ENCODE results near the gene CRYBG1.

Gene CRYBG1

DNA sequence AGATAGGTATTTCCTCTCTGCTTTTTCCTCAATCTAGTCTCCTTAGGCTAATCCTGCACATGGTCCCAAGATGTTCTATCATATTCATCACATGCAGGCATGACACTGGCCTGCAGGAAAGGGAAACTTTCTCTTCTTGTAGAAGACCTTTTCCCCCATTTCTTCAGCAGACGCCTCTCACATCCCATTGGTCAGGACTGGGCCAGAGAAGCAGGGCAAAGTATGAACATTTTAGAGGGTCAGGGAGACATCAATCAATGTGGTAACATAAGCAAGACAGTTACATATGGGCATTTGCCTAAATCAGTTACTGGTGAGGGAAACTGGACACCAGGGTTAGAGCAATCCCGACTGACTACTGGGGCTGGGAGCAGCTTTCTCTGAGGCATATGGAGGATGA, 90.1 kb downstream of the CRYBG1 start:
- TF ChIP-seq CREB1 (IDR thresholded peaks at IDR 0.05; ENCODE audit: low read depth): no peak
- TF ChIP-seq, protein P1, sequence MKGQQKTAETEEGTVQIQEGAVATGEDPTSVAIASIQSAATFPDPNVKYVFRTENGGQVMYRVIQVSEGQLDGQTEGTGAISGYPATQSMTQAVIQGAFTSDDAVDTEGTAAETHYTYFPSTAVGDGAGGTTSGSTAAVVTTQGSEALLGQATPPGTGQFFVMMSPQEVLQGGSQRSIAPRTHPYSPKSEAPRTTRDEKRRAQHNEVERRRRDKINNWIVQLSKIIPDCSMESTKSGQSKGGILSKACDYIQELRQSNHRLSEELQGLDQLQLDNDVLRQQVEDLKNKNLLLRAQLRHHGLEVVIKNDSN (IDR thresholded peaks at IDR 0.05): no peak
- TF ChIP-seq CEBPB (IDR thresholded peaks at IDR 0.05): no peak
- TF ChIP-seq TAF1 (IDR thresholded peaks at IDR 0.05; ENCODE audit: low read depth): no peak
- no peak for TF ChIP-seq TCF12 (IDR thresholded peaks at IDR 0.05; ENCODE audit: low read depth)
- no peak for TF ChIP-seq NFIC (IDR thresholded peaks at IDR 0.05)
- TF ChIP-seq MAX (IDR thresholded peaks at IDR 0.05): no peak
- no peak for TF ChIP-seq EP300 (IDR thresholded peaks at IDR 0.05; ENCODE audit: borderline replicate concordance)
- TF ChIP-seq REST (IDR thresholded peaks at IDR 0.05; ENCODE audit: low read depth): no peak
- no peak for TF ChIP-seq TEAD4 (IDR thresholded peaks at IDR 0.05)
- no peak for TF ChIP-seq ZBTB7A (IDR thresholded peaks at IDR 0.05; ENCODE audit: low read depth)
- no peak for TF ChIP-seq EGR1 (IDR thresholded peaks at IDR 0.05)
- no peak for TF ChIP-seq YY1 (IDR thresholded peaks at IDR 0.05; ENCODE audit: low read depth)
- no peak for TF ChIP-seq FOXM1 (IDR thresholded peaks at IDR 0.05; ENCODE audit: borderline replicate concordance, low read depth)
- no peak for TF ChIP-seq RAD21 (IDR thresholded peaks at IDR 0.05; ENCODE audit: low read depth)

- no peak for TF ChIP-seq TAF1 (IDR thresholded peaks at IDR 0.05; ENCODE audit: low read depth)
- no peak for TF ChIP-seq RAD21 (IDR thresholded peaks at IDR 0.05; ENCODE audit: low read depth)
- no peak for TF ChIP-seq YY1 (IDR thresholded peaks at IDR 0.05; ENCODE audit: low read depth)
- no peak for TF ChIP-seq TEAD4 (IDR thresholded peaks at IDR 0.05)
- TF ChIP-seq, protein P1 (IDR thresholded peaks at IDR 0.05): no peak
- no peak for TF ChIP-seq ZBTB7A (IDR thresholded peaks at IDR 0.05; ENCODE audit: low read depth)
- no peak for TF ChIP-seq EP300 (IDR thresholded peaks at IDR 0.05; ENCODE audit: borderline replicate concordance)
- TF ChIP-seq EGR1 (IDR thresholded peaks at IDR 0.05): no peak
- TF ChIP-seq FOXM1 (IDR thresholded peaks at IDR 0.05; ENCODE audit: borderline replicate concordance, low read depth): no peak
- no peak for TF ChIP-seq TCF12 (IDR thresholded peaks at IDR 0.05; ENCODE audit: low read depth)
- no peak for TF ChIP-seq CREB1 (IDR thresholded peaks at IDR 0.05; ENCODE audit: low read depth)
- no peak for TF ChIP-seq REST (IDR thresholded peaks at IDR 0.05; ENCODE audit: low read depth)
These were observed 90.9 kb downstream of the CRYBG1 start for GRCh38 chr6:106451439-106451838.

DNA sequence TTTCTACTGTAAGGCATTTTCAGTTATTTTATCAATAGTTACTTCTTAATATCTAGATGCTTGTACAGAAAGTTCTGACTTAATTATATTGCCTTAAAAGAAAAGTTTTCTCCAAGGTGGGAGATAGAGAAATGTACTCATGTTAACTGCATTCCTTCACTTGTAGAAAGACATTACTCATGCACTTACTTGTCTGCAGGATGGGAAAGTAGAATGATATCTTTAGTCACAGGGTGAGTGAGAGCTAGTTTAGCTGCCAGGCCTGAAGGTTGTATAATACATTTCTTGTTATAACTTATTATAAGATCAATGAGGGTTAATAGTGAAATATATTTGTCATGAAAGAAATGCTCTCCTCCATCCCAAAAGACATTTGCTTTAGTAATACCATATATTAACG, 92.1 kb downstream of the CRYBG1 start:
- TF ChIP-seq RAD21 (IDR thresholded peaks at IDR 0.05; ENCODE audit: low read depth): no peak
- TF ChIP-seq EGR1 (IDR thresholded peaks at IDR 0.05): no peak
- no peak for TF ChIP-seq ZBTB7A (IDR thresholded peaks at IDR 0.05; ENCODE audit: low read depth)
- no peak for TF ChIP-seq TCF12 (IDR thresholded peaks at IDR 0.05; ENCODE audit: low read depth)
- TF ChIP-seq YY1 (IDR thresholded peaks at IDR 0.05; ENCODE audit: low read depth): no peak
- no peak for TF ChIP-seq FOXM1 (IDR thresholded peaks at IDR 0.05; ENCODE audit: borderline replicate concordance, low read depth)
- TF ChIP-seq EP300 (IDR thresholded peaks at IDR 0.05; ENCODE audit: borderline replicate concordance): no peak
- TF ChIP-seq NFIC (IDR thresholded peaks at IDR 0.05): no peak
- TF ChIP-seq, protein P1 (IDR thresholded peaks at IDR 0.05): no peak
- no peak for TF ChIP-seq TAF1 (IDR thresholded peaks at IDR 0.05; ENCODE audit: low read depth)
- TF ChIP-seq REST (IDR thresholded peaks at IDR 0.05; ENCODE audit: low read depth): no peak

GRCh38 chr6:106453756-106454367, 93.3 kb downstream of the CRYBG1 start:
- TF ChIP-seq ZBTB7A (IDR thresholded peaks at IDR 0.05; ENCODE audit: low read depth): no peak
- TF ChIP-seq TAF1 (IDR thresholded peaks at IDR 0.05; ENCODE audit: low read depth): no peak
- TF ChIP-seq, protein P1 (IDR thresholded peaks at IDR 0.05): no peak
- no peak for TF ChIP-seq MAX (IDR thresholded peaks at IDR 0.05)
- no peak for TF ChIP-seq REST (IDR thresholded peaks at IDR 0.05; ENCODE audit: low read depth)
- no peak for TF ChIP-seq CEBPB (IDR thresholded peaks at IDR 0.05)
- TF ChIP-seq EGR1 (IDR thresholded peaks at IDR 0.05): no peak
- no peak for TF ChIP-seq YY1 (IDR thresholded peaks at IDR 0.05; ENCODE audit: low read depth)
- TF ChIP-seq CREB1 (IDR thresholded peaks at IDR 0.05; ENCODE audit: low read depth): no peak
- TF ChIP-seq EP300 (IDR thresholded peaks at IDR 0.05; ENCODE audit: borderline replicate concordance): no peak
- TF ChIP-seq NFIC (IDR thresholded peaks at IDR 0.05): no peak
- no peak for TF ChIP-seq TCF12 (IDR thresholded peaks at IDR 0.05; ENCODE audit: low read depth)
- TF ChIP-seq TEAD4 (IDR thresholded peaks at IDR 0.05): no peak
- TF ChIP-seq RAD21 (IDR thresholded peaks at IDR 0.05; ENCODE audit: low read depth): no peak

Measured in Ishikawa (cell line).